ENCODE data around the gene TCEAL9. TPM values are rescaled to one million over a fixed set of nuclear protein-coding genes. Genes with fewer than 3 reads are reported as not detected.
"Not testable (repeated sequence)": the region's sequence is repeated elsewhere in the genome, so short reads cannot be mapped to it uniquely, and the experiment has no call there.

The TCEAL9 gene
- 106 and 126 TPM in 2 replicates for total RNA-seq

GRCh38 chrX:103356130-103356798 is at the start of gene TCEAL9:
TSS of gene TCEAL9 (plus strand) at chrX:103356506. CDS start at chrX:103357685, 1,179 bp downstream.
- DNase-seq (ENCODE audit: extremely low read depth, low read depth, low spot score) = no peak

GRCh38 chrX:103309860-103310554 is 46.3 kb upstream of the TCEAL9 start:
- no peak for DNase-seq (ENCODE audit: extremely low read depth, low read depth, low spot score)

GRCh38 chrX:103310555-103311398 is 45.5 kb upstream of the TCEAL9 start, which contains the start of gene BEX2:
TSS of gene BEX2 (minus strand) at chrX:103310990. CDS start at chrX:103309976, 1,014 bp downstream.
- DNase-seq (ENCODE audit: extremely low read depth, low read depth, low spot score) = no peak

DNA sequence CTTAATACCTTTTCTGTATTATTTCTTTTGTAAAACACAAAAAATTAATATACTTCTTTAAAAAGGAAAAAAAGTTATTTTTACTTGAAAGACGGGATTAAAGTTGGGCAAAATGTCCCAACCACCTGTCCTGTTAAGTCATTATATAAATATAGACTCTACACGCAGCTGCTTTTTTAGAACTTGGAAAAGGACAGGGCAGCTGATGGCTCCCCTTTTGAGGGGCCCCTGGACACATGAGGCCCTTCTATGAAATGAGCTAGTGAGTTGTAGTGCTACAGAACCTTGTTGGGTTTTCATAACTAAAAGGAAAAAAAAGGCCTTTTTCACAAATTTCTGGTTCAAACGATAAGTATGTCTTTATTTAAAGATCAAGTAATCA is 44.9 kb upstream of the TCEAL9 start:
- no peak for DNase-seq (ENCODE audit: extremely low read depth, low read depth, low spot score)

- no peak for DNase-seq (ENCODE audit: extremely low read depth, low read depth, low spot score)
Observed at GRCh38 chrX:103329991-103330390, 26.3 kb upstream of the TCEAL9 start, which contains the start of gene TCEAL7. TSS of gene TCEAL7 (plus strand) at chrX:103330239. CDS start at chrX:103331404, 1,165 bp downstream.

DNA sequence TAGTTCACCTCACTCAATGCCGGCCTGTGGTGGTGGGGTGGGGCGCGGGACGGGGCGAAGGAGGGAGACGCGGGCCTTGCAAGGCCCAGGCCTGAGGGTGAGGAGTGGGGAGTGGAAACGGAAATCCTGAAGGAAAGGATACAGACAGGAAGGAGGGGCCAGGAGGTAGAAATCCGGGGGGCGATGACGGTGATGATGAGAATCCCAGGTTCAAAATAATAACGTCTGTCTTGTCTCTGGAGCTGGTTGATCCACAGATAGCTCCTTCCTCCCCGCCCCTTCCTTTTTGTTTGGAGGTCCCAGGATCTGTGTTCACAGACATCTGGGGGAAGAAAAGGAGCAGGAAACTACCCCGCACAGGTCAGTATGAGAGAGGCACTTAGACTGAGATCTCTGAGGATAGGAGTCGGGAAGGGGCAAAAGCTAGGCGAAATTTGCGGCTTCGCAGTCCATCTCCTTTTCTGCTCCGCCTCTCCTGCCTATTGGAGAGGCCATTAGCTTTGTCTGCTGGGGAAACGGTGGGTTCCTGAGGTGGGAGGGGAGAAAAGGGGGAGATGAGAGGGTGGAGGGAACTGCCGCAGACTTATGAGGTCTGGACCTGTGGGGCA is 25.5 kb upstream of the TCEAL9 start:
- DNase-seq (ENCODE audit: extremely low read depth, low read depth, low spot score) = no peak

- no peak for DNase-seq (ENCODE audit: extremely low read depth, low read depth, low spot score)
Observed at GRCh38 chrX:103338663-103339062, 17.6 kb upstream of the TCEAL9 start.

DNA sequence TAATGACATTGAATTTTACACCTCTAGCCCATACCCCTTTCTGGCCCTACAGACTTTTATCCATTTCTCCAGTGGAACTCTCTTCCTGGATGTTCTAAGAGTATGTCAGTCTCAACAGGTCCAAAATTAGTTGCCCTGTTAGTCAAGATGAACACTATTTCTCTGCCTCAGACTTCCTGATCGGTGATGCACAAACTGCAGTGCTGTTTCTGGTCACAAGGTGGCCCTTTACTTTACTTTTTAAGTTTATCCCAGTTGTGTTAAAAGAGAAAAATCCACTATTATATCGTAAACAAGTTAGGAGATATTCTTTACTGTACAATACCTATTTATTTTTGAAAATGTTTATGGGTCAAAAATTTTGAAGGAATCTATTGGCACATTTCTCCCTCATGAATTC is 13.2 kb upstream of the TCEAL9 start:
- DNase-seq (ENCODE audit: extremely low read depth, low read depth, low spot score) = no peak

DNA sequence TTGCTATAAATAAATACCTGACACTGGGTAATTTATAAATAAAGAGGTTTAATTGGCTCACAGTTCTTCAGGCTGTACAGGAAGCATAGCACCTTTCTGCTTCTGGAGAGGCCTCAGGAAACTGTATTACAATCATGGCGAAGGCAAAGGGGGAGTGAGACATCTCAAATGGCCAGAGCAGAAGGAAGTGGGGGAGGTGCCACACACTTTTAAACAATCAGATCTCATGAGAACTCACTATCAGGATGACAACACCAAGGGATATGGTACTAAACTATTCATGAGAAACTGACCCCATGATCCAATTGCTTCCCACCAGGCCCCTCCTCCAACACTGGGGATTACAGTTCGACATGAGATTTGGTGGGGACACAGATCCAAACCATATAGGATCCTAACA is 11.7 kb upstream of the TCEAL9 start:
- DNase-seq (ENCODE audit: extremely low read depth, low read depth, low spot score) = no peak

- no peak for DNase-seq (ENCODE audit: extremely low read depth, low read depth, low spot score)
Observed at GRCh38 chrX:103347682-103348397, 8.5 kb upstream of the TCEAL9 start.

- no peak for DNase-seq (ENCODE audit: extremely low read depth, low read depth, low spot score)
Observed at GRCh38 chrX:103356858-103357257, 552 bp downstream of the TCEAL9 start.

- DNase-seq (ENCODE audit: extremely low read depth, low read depth, low spot score) = no peak
Observed at GRCh38 chrX:103357871-103358270, 1.6 kb downstream of the TCEAL9 start.

- DNase-seq (ENCODE audit: extremely low read depth, low read depth, low spot score) = not testable (repeated sequence)
Observed at GRCh38 chrX:103359605-103360004, 3.3 kb downstream of the TCEAL9 start.

DNA sequence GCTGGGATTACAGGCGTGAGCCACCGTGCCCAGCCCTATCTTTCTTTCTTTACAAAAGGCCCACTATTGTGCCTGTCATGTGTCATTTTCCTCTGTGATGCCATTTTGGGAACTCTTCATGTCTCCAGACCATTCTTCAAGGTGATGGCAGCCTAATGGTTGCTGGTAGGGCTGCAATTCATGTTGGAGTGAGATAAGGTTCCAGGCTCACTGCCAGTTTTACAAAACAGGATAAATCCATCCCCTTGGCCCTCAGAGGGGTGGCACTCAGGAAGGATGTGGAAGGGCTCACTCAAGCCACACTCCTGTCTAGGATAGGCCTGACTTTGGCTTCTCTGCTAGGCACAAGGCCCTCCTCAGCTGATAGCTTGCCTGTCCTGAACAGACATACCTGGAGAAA is 3.8 kb downstream of the TCEAL9 start:
- no peak for DNase-seq (ENCODE audit: extremely low read depth, low read depth, low spot score)

GRCh38 chrX:103360916-103361315 is 4.6 kb downstream of the TCEAL9 start:
- no peak for DNase-seq (ENCODE audit: extremely low read depth, low read depth, low spot score)

DNA sequence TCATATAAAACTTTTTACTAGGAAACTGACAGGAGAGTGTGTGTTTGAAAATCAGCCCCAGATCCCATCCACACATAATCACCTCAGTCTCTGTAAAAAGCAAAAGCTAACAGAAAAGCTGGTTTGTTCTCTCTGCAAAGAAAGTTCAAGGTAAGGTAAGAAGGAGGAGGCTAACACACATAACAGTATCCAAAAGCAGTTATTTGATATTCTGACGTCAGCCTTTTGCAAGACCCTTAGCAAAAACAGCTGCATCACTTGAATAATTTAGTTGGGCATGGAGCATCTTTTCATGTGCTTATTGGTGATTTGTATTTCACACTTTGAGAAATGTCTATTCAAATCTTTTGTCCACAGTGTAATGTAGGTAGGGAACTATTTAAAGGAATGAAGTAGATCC is 5.5 kb downstream of the TCEAL9 start:
- no peak for DNase-seq (ENCODE audit: extremely low read depth, low read depth, low spot score)

- no peak for DNase-seq (ENCODE audit: extremely low read depth, low read depth, low spot score)
Observed at GRCh38 chrX:103362474-103362873, 6.2 kb downstream of the TCEAL9 start.

GRCh38 chrX:103363046-103363445 is 6.7 kb downstream of the TCEAL9 start:
- DNase-seq (ENCODE audit: extremely low read depth, low read depth, low spot score) = no peak

DNA sequence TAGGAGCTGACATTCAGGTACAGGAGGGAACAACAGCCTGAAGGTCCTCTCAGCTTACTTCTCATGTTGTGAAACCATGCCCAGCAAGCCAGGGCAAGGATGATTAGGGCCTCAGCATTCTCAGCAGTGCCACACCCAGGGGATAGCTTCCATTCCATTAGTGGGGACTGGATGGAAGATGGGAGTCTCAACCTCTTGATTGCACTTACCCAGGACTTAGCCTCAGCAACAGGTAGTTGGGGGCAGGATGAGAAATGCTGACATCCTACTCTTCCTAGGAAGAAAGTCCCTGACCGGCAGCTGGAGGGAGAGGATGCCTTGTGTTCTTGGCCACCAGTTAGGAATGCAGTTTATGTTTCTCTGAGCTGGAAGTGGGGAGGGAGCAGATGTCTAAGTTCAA is 11.2 kb downstream of the TCEAL9 start:
- DNase-seq (ENCODE audit: extremely low read depth, low read depth, low spot score) = no peak

DNA sequence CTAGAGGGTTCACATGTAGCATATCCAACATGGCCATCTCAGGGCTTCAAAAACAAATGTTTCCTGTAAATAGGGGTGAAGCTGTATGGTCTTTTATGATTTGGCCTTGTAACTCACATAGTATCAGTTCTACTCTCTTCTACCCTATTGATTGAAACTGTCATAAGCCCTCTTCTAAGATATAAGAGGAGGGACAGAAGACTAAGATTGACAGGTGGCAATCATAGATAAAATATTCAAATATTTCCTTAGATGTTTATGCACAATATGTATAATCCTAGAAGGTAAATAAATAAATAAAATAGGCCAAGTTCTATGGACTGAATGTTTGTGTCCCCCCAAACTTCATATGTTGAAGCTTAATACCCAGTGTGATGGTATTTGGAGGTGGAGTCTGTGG is 13.2 kb downstream of the TCEAL9 start:
- no peak for DNase-seq (ENCODE audit: extremely low read depth, low read depth, low spot score)
